ENCODE data around the gene ATP2C2.

The ATP2C2 gene

DNA sequence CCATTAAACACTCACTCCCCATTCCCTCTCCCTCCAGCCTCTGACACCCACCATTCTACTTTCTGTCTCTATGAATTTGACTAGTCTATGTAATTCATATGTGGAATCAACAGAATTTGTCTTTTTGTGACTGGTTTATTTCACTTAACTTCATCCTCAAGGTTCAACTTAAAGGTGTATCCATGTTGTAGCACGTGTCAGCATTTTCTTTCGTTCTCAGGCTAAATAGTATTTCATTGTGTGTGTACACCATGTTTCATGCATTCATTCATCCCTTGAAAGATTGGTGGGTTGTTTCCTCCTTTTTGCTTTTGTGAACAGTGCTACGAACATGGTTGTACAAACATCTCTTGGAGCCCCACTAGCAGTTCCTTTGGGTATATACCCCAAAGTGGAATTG lies 36.0 kb downstream of the ATP2C2 start:
- Histone ChIP-seq H3K27ac (no peak overlapping the region), H3K4me1 (no peaks in the 10 kb centered on the region), H3K4me3 (no peak overlapping the region), H3K36me3 (no peaks in the 10 kb centered on the region), H3K27me3 (peaks cover 0 to 17% of the 10 kb centered on the region in 2 donors), H3K9me3 (peaks cover 0 to 5% (median 0%) of the 10 kb centered on the region in 3 donors)
- no peak for DNase-seq
- intact Hi-C loops (cut with DNase I; ENCODE audit: low total_unique reads), result no loop called here
- TF ChIP-seq, protein P1, sequence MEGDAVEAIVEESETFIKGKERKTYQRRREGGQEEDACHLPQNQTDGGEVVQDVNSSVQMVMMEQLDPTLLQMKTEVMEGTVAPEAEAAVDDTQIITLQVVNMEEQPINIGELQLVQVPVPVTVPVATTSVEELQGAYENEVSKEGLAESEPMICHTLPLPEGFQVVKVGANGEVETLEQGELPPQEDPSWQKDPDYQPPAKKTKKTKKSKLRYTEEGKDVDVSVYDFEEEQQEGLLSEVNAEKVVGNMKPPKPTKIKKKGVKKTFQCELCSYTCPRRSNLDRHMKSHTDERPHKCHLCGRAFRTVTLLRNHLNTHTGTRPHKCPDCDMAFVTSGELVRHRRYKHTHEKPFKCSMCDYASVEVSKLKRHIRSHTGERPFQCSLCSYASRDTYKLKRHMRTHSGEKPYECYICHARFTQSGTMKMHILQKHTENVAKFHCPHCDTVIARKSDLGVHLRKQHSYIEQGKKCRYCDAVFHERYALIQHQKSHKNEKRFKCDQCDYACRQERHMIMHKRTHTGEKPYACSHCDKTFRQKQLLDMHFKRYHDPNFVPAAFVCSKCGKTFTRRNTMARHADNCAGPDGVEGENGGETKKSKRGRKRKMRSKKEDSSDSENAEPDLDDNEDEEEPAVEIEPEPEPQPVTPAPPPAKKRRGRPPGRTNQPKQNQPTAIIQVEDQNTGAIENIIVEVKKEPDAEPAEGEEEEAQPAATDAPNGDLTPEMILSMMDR (IDR thresholded peaks at IDR 0.05), result no peak

DNA sequence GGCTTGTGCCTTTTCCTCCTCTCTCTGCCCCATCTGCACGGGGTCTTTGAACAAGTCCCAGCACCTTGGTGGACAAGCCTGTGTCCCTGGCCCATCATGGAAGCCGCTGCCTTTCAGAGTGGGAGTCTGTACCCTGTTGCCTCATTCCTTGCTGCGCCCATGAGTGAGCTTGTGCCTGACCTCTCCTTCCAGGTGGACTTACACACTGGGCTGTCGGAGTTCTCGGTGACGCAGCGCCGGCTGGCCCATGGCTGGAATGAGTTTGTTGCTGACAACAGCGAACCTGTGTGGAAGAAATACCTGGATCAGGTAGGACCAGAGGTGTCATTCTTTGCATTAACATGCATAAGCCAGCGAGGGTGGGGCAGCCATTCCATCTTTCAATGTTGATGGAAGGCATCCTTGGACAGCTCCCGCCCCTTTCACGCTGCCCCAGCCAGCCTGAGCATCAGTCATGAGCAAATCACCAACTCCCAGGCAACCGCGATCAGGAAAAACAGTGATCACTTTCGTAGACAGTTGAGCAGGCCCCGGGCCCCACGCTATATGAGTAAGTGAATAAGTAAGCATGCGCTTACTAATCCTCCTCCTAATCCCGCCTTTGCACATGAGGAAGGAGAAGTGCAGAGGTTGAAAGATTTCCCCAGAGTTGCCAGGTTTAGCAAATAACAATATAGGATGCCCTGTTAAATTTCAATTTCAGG lies 36.8 kb downstream of the ATP2C2 start:
- TF ChIP-seq, protein P1 (IDR thresholded peaks at IDR 0.05), result no peak
- Histone ChIP-seq H3K27me3 (peaks cover 0 to 17% of the 10 kb centered on the region in 2 donors), H3K4me1 (no peaks in the 10 kb centered on the region), H3K36me3 (no peaks in the 10 kb centered on the region), H3K9me3 (peaks cover 0 to 5% (median 0%) of the 10 kb centered on the region in 3 donors), H3K4me3 (no peak overlapping the region), H3K27ac (no peak overlapping the region)
- intact Hi-C loops (cut with DNase I; ENCODE audit: low total_unique reads), result no loop called here
- no peak for DNase-seq

DNA sequence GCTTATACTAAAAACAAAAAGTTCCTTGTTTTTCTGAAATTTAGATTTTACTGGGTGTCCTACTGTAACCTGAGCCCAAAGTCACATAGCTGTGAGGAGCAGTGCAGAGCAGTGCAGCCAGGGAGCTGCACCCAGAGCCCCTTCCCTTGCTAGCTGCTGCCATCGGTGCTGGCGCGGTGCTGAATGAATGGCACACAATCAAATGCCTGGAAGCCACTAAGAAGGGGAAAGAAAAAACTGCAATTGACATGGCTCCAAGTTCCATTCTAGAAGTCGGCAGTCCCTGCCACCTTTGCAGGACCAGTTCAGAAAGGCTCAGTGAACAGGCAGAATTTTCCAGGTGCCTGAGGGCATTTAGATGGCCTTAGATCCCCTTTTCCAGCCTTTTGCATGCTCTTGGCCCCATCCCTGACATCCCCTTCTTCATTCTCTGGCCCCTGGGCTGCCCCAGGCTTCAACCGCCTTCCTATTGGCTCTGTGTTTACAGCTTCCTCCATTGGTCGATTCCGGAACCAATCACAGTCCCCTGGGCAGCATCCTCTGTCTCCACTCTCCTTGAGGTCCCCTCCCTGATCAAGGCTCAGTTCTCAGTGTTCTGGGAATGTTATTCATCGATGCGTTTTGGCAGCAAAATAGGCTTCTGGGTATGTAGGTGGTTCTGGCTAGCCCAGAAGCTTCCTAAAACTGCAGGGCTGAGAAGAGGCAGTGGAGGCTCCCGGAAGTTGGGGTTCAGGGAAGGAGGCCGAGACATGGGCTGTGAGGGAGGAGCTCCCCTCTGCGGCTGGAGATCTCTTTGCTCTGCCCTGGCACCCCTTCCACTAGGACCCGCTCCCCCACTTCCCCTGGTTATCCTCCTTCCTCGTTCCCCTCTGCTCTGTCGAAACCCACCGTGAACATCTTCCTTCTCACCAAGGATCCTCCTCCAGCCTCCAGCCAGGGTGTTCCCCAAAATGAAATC lies 37.9 kb downstream of the ATP2C2 start:
- intact Hi-C loops (cut with DNase I; ENCODE audit: low total_unique reads), result no loop called here
- no peak for DNase-seq
- Histone ChIP-seq H3K36me3 (no peaks in the 10 kb centered on the region), H3K4me3 (no peak overlapping the region), H3K9me3 (peaks cover 0 to 2% (median 0%) of the 10 kb centered on the region in 3 donors), H3K4me1 (no peaks in the 10 kb centered on the region), H3K27me3 (peaks cover 0 to 17% of the 10 kb centered on the region in 2 donors), H3K27ac (no peak overlapping the region)
- TF ChIP-seq, protein P1 (IDR thresholded peaks at IDR 0.05), result no peak

DNA sequence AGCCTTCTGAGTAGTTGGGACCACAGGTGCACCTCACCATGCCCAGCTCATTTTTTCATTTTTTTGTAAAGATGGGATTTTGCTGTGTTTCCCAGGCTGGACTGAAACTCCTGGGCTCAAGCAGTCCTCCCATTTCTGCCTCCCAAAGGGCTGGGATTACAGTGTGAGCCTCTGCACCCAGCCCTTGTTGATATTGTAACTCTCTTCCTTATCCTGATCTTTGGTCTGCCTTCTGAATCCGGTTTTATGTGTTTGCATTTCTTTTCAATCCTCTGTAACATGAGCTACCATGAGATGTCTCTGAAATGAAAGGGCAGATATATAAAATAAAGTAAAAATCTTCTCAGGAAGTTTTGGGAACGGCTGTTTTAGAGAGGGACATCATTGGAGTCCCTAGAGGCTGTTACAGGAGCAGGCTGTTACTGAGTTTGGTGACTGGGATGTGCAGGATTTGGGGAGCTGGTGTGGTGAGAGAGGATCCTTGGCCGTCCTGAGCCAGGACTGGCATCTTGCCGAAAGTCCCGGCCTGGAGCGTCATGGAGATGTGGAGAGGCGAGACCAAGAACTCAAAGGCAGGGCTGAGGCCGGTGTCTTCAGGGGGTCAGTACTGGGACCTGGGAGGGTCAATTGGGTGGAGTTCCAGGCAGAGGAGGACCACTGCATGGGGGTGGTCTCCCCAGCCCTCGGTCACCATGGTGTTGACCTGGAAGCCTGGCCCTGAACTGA lies 39.4 kb downstream of the ATP2C2 start:
- H3K36me3 ChIP-seq, result no peaks in the 10 kb centered on the region
- TF ChIP-seq, protein P1 (IDR thresholded peaks at IDR 0.05), result no peak
- intact Hi-C loops (cut with DNase I; ENCODE audit: low total_unique reads), result no loop called here
- DNase-seq, result no peak
- no peak overlapping the region for H3K4me3 ChIP-seq
- H3K27ac ChIP-seq, result no peak overlapping the region
- no peaks in the 10 kb centered on the region for H3K4me1 ChIP-seq
- H3K27me3 ChIP-seq, result peaks cover 0 to 17% of the 10 kb centered on the region in 2 donors
- H3K9me3 ChIP-seq, result no peaks in the 10 kb centered on the region

DNA sequence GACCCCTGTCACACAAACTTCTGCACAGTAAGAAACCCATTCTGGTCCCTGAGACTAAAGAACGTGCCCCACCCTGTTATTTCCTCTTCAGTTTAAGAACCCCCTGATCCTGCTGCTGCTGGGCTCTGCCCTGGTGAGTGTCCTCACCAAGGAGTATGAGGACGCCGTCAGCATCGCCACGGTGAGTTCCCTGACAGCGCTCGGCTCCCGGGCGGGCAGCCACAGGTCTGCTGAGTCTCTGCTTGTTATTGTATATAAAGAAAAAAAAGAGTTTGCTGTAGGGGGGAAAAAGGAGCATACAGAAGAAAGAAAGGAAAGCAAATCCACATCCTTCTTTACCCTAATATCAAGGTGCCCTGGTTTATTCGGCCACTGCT lies 40.0 kb downstream of the ATP2C2 start:
- Histone ChIP-seq H3K4me1 (no peaks in the 10 kb centered on the region), H3K4me3 (no peak overlapping the region), H3K9me3 (no peaks in the 10 kb centered on the region), H3K27ac (no peak overlapping the region), H3K27me3 (peaks cover 0 to 17% of the 10 kb centered on the region in 2 donors), H3K36me3 (no peaks in the 10 kb centered on the region)
- TF ChIP-seq, protein P1 (IDR thresholded peaks at IDR 0.05), result no peak
- intact Hi-C loops (cut with DNase I; ENCODE audit: low total_unique reads), result no loop called here
- no peak for DNase-seq

All from tibial artery (tissue), 4 donors.